HG03439 (cell line): ENCODE results near the gene RHOA.

ENCODE experiments used
- ATAC-seq: cut with Tn5 transposase; IDR thresholded peaks from one replicate; pipeline ENCODE4 v1.9.1; 2021; ENCODE audit warnings: mild to moderate bottlenecking, moderate library complexity; ENCODE audit not compliant: unreplicated experiment

RHOA gene

DNA sequence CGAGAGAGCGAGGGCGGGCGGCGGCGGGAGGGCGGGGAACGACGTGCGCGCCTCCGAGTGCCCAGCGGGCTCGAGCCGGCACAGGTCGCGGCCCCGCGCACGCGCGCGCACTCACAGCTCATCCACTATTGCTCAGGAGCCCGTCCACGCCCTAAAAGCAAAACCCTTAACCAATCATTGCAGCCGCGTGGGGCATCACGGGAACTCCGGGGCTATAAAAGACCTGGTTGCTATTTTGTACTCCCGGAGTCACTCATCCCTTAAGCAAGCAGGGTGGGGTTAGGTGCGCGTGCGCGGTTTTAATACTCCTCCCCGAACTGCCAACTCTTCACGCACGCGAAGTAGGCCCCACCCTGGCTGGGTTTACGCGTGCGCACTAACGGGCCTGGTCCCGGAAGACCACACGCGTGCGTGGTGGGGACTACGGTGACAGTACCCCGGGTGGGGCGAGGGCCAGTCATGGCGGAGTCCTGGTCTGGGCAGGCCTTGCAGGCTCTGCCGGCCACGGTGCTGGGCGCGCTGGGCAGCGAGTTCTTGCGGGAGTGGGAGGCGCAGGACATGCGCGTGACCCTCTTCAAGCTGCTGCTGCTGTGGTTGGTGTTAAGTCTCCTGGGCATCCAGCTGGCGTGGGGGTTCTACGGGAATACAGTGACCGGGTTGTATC is at the start of gene RHOA, which contains the start of gene TCTA:
TSS of gene RHOA (minus strand) at position 9 of the 664 bp plus-strand sequence. CDS start 36,387 bp downstream, outside the sequence.
TSS of gene TCTA (plus strand) at position 456 of the 664 bp plus-strand sequence. CDS start at position 460, 4 bp downstream.
- peak; percentile 82 for ATAC-seq

GRCh38 chr3:49460956-49461355 is 49.2 kb upstream of the RHOA start:
- ATAC-seq = no peak

GRCh38 chr3:49460188-49460890 is 48.6 kb upstream of the RHOA start:
- ATAC-seq = no peak

- no peak for ATAC-seq
These were observed 44.7 kb upstream of the RHOA start for GRCh38 chr3:49456466-49456865.

DNA sequence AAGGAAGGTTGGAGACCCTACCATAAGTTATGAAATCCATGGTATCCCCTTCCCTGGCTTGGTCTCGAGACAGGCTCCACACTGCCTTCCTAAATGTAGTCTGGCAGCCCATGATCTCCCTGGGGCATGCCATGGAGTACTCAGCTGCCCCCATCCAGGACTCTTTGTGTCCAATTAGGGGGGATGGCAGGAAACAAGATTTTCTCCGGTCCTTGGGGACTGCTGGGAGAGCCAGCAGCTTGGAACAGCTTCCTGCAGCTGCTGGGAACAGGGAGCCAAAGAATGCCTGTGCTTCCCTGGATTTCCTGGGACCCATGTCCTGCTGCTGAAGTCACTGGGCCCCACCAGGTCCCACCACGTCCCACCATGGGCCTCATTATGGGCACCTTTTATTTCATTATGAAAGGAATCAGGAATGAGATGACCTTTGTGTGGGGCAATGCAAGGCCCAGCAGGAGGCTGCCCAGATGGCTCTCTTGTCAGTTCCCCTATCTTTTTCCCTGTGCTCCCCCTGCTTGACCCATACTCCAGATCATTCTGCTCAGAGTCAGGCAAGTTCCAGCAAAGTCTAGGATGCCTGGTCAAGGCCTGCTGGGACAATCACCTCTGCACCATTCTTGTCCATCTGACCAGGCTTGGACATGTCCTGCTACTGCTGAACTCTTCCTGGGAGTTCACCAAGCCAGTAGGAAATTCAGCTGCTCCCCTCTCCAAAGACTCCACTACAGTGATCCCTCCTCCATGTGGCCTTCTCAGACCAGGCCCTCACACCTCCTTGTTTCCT is 43.3 kb upstream of the RHOA start:
- no peak for ATAC-seq

GRCh38 chr3:49454458-49454857 is 42.7 kb upstream of the RHOA start:
- ATAC-seq = no peak

- ATAC-seq = no peak
These were observed 41.8 kb upstream of the RHOA start for GRCh38 chr3:49453621-49454020.

DNA sequence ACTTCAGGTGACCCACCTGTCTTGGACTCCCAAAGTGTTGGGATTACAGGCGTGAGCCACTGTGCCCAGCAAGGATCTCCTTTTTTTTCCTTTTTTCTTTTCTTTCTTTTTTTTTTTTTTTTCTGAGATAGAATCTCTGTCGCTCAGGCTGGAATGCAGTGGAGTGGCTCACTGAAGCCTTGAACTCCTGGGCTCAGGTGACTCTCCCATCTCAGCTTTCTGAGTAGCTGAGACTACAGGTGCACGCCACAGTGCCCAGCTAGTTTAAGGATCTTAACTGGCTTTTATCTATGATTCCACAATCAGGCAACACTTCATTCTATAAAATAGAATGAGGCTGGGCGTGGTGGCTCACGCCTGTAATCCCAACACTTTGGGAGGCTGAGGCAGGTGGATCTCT is 33.6 kb upstream of the RHOA start:
- no peak for ATAC-seq

GRCh38 chr3:49434731-49435130 is 23.0 kb upstream of the RHOA start:
- ATAC-seq = no peak

GRCh38 chr3:49428752-49429080 is 16.9 kb upstream of the RHOA start:
- no peak for ATAC-seq

DNA sequence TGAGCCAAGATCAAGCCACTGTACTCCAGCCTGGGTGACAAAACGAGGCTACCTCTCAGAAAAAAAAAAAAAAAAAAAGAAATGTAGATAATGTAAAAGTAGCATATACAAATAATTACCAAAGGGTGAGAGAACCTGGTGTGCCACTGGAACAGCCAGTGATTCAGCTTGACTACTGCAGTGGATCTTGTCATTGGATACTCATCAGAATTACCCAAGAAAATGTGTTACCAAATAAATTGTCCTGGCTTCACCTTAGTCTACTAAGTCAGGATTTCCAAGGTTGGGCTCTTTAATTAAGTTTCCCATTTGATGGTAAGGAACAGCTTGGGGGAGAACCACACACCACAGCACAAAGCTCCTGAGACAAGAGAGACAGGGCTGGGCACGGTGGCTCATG is 15.8 kb upstream of the RHOA start:
- no peak for ATAC-seq

- no peak for ATAC-seq
These were observed 13.0 kb upstream of the RHOA start for GRCh38 chr3:49424816-49425215.

GRCh38 chr3:49422379-49423248 is 10.8 kb upstream of the RHOA start, which contains the start of gene AMT:
TSS of gene AMT (minus strand) at chr3:49422473. CDS start at chr3:49422450, 23 bp downstream.
- no peak for ATAC-seq

GRCh38 chr3:49421890-49422378 is 10.2 kb upstream of the RHOA start:
- ATAC-seq = no peak

DNA sequence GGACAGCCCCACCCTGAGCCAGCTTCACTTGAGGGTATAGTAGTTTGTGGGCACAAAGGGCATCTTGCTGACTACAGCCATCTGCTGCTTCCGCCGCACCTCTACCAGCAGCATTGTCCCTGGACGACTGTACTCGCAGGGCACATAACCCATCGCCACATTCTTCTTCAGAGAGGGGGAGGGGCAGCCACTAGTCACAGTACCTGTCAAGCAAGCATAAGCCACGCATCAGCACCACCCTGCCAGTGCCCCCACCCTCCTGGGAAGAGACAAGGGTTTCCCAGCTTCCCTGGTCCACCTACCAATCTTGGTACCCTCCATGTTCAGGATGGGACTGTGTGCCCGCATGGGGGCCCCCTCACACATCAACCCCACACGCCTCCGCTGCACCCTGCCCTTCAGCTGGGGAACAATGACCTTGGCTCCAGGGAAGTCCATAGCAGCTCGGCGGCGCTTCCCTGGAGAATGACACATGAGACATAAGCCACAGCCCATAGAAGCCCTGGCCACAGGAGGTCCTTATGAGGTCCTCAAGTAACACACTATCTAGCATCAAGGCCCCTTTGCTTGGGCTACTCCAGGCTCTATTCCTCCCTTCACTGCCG is 5.8 kb upstream of the RHOA start:
- ATAC-seq = no peak

GRCh38 chr3:49416867-49417266 is 5.1 kb upstream of the RHOA start:
- ATAC-seq = no peak

- no peak for ATAC-seq
These were observed 4.3 kb upstream of the RHOA start for GRCh38 chr3:49415931-49416601.

- ATAC-seq = no peak
These were observed 3.0 kb upstream of the RHOA start for GRCh38 chr3:49414753-49415152.

DNA sequence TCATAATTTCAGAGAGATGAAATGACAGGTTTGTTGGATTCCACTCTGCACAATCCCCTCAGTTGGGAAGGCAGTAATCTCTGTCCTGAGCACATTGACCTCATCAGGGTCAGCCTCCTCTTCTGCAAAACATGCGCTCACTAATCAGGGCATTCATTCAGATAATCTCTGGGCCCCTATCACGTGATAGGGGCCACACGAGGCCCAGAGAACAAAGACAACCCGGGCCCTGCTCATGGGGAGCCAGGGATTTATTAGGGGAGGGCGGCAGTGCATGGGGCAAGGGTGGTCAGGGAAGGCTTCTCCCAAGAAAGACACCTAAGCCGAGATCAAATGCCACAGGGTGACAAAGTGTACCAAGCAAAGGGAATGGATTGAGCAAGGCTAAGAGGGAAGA is 1.6 kb upstream of the RHOA start:
- ATAC-seq = no peak
